Measurements from ENCODE around the gene ANK3. TPM values are rescaled to one million over a fixed set of nuclear protein-coding genes. Genes with fewer than 3 reads are reported as not detected.
"Not testable (repeated sequence)": the region's sequence is repeated elsewhere in the genome, so short reads cannot be mapped to it uniquely, and the experiment has no call there.

ANK3 gene
- total RNA-seq, 1 donor from 2014 or later = under 0.01 TPM

GRCh38 chr10:60309891-60310290 is 79.8 kb downstream of the ANK3 start:
- no peak for DNase-seq (ENCODE audit: low read depth in 2 of 2)

GRCh38 chr10:60309371-60309770 is 80.3 kb downstream of the ANK3 start:
- DNase-seq (ENCODE audit: low read depth in 2 of 2) = no peak

GRCh38 chr10:60305380-60305892 is 84.2 kb downstream of the ANK3 start:
- DNase-seq (ENCODE audit: low read depth in 2 of 2) = peak in 1 of 2 donors; percentile 64

GRCh38 chr10:60304829-60305379 is 84.8 kb downstream of the ANK3 start:
- DNase-seq (ENCODE audit: low read depth in 2 of 2) = peak in 1 of 2 donors; percentile 19

- no peak for DNase-seq (ENCODE audit: low read depth in 2 of 2)
Observed at GRCh38 chr10:60303778-60304177, 85.9 kb downstream of the ANK3 start.

- peak; percentile 59 to 68 for DNase-seq (ENCODE audit: low read depth in 2 of 2)
Observed at GRCh38 chr10:60299961-60300883, 89.5 kb downstream of the ANK3 start.

GRCh38 chr10:60299390-60299778 is 90.3 kb downstream of the ANK3 start:
- no peak for DNase-seq (ENCODE audit: low read depth in 2 of 2)

GRCh38 chr10:60298408-60299389 is 91.0 kb downstream of the ANK3 start:
- DNase-seq (ENCODE audit: low read depth in 2 of 2) = no peak

GRCh38 chr10:60296073-60296472 is 93.6 kb downstream of the ANK3 start:
- no peak for DNase-seq (ENCODE audit: low read depth in 2 of 2)

GRCh38 chr10:60295028-60295937 is 94.4 kb downstream of the ANK3 start:
- peak; percentile 21 to 57 for DNase-seq (ENCODE audit: low read depth in 2 of 2)

GRCh38 chr10:60293581-60294175 is 96.0 kb downstream of the ANK3 start:
- no peak for DNase-seq (ENCODE audit: low read depth in 2 of 2)

- no peak for DNase-seq (ENCODE audit: low read depth in 2 of 2)
Observed at GRCh38 chr10:60292998-60293397, 96.7 kb downstream of the ANK3 start.

- DNase-seq (ENCODE audit: low read depth in 2 of 2) = not testable (repeated sequence)
Observed at GRCh38 chr10:60292536-60292935, 97.1 kb downstream of the ANK3 start.

- DNase-seq (ENCODE audit: low read depth in 2 of 2) = no peak
Observed at GRCh38 chr10:60291344-60291930, 98.2 kb downstream of the ANK3 start.

GRCh38 chr10:60290558-60290957 is 99.1 kb downstream of the ANK3 start:
- no peak for DNase-seq (ENCODE audit: low read depth in 2 of 2)

- no peak for DNase-seq (ENCODE audit: low read depth in 2 of 2)
Observed at GRCh38 chr10:60289800-60290199, 99.9 kb downstream of the ANK3 start.

GRCh38 chr10:60288256-60288655 is 101.4 kb downstream of the ANK3 start:
- DNase-seq (ENCODE audit: low read depth in 2 of 2) = no peak

GRCh38 chr10:60286559-60286958 is 103.1 kb downstream of the ANK3 start:
- DNase-seq (ENCODE audit: low read depth in 2 of 2) = no peak

- DNase-seq (ENCODE audit: low read depth in 2 of 2) = peak; percentile 14 to 40
Observed at GRCh38 chr10:60283397-60283796, 106.3 kb downstream of the ANK3 start.
